Fibroblast of villous mesenchyme (primary cell): ENCODE data around the gene PPOX. TPM values are rescaled to one million over a fixed set of nuclear protein-coding genes. Genes with fewer than 3 reads are reported as not detected.
A peak's percentile ranks its signal among the peaks of the same experiment; 100 is the strongest.

Experiments used
- DNase-seq: peaks from one replicate; pipeline ENCODE4 v3.0.0-alpha.2; 2010; ENCODE audit warnings: low read depth
- H3K4me3 ChIP-seq: 2 replicates; pipeline ENCODE4 v1.5.1; 2011; ENCODE audit warnings: low read depth, mild to moderate bottlenecking, low read length
- CTCF ChIP-seq: IDR thresholded peaks from 2 replicates; pipeline ENCODE4 v1.5.1; 2012; ENCODE audit warnings: low read depth, mild to moderate bottlenecking, low read length; ENCODE audit not compliant: insufficient read depth
- total RNA-seq: library from RNA; depleted of rRNA; stranded (reverse); fragments of >200 nt; gene quantifications from 2 replicates; pipeline ENCODE4 v1.2.3, GENCODE V29; 2012

Gene PPOX
- total RNA-seq: 10.4 and 12.9 TPM in 2 replicates

GRCh38 chr1:161165742-161166668 lies at the start of gene PPOX:
TSS of gene PPOX (plus strand) at chr1:161166426. CDS start at chr1:161166848, 422 bp downstream.
- peak; percentile 45 for TF ChIP-seq CTCF
- DNase-seq: peak; percentile 99
- peak within 1 kb of the TSS; percentile 87 for H3K4me3 ChIP-seq

- H3K4me3 ChIP-seq: peak within 1 kb of the TSS; percentile 88
- peak; percentile 87 for DNase-seq
- TF ChIP-seq CTCF: no peak
These were observed 48.3 kb upstream of the PPOX start, which contains the start of the genes NIT1 and PFDN2 for GRCh38 chr1:161117759-161118581. TSS of gene NIT1 (plus strand) at chr1:161118105. CDS start at chr1:161118177, 72 bp downstream. TSS of gene PFDN2 (minus strand) at chr1:161118037. CDS start at chr1:161118026, 11 bp downstream.

GRCh38 chr1:161119092-161119903 lies 46.9 kb upstream of the PPOX start:
- peak overlapping the region; percentile 88 for H3K4me3 ChIP-seq
- peak; percentile 56 for TF ChIP-seq CTCF
- peak; percentile 84 for DNase-seq

- no peak for TF ChIP-seq CTCF
- H3K4me3 ChIP-seq: no peak overlapping the region
- DNase-seq: no peak
These were observed 45.1 kb upstream of the PPOX start for GRCh38 chr1:161121042-161121650.

- TF ChIP-seq CTCF: no peak
These were observed 44.4 kb upstream of the PPOX start for GRCh38 chr1:161121834-161122233.

More at GRCh38 chr1:161121834-161122233, 44.4 kb upstream of the PPOX start:
- H3K4me3 ChIP-seq: no peak overlapping the region
- DNase-seq: no peak
